Thymus (tissue), 11 donors: ENCODE measurements around the gene ERC1. TPM values are rescaled to one million over a fixed set of nuclear protein-coding genes. Genes with fewer than 3 reads are reported as not detected.
A peak's percentile ranks its signal among the peaks of the same experiment; 100 is the strongest.

Experiments
- DNase-seq, 9 donors: peaks; one replicate each; pipeline ENCODE4 v3.0.0-alpha.2; 2013; ENCODE audit warnings: low spot score in 9 of 9, low read depth in 6 of 9, missing footprints in 1 of 9
- H3K27ac ChIP-seq, 2 donors: one replicate each; pipeline ENCODE4 v1.5.1; 2013; ENCODE audit warnings: control low read depth in 1 of 2, low read depth in 1 of 2, low read length in 1 of 2, mild to moderate bottlenecking in 1 of 2, moderate library complexity in 1 of 2
- H3K27me3 ChIP-seq, 2 donors: one replicate each; pipeline ENCODE4 v1.5.1; 2013; ENCODE audit warnings: low read length in 1 of 2; ENCODE audit not compliant: control insufficient read depth in 2 of 2, insufficient read depth in 1 of 2
- H3K36me3 ChIP-seq, 2 donors: one replicate each; pipeline ENCODE4 v1.5.1; 2013; ENCODE audit warnings: low read length in 1 of 2, mild to moderate bottlenecking in 1 of 2, moderate library complexity in 1 of 2; ENCODE audit not compliant: control insufficient read depth in 2 of 2, insufficient read depth in 2 of 2
- H3K4me1 ChIP-seq, 2 donors: one replicate each; pipeline ENCODE4 v1.5.1; 2013; ENCODE audit warnings: low read length in 2 of 2; ENCODE audit not compliant: control insufficient read depth in 2 of 2, insufficient read depth in 2 of 2
- H3K4me3 ChIP-seq, 2 donors: one replicate each; pipeline ENCODE4 v1.5.1; 2013; ENCODE audit warnings: low read length in 2 of 2, control low read depth in 1 of 2, mild to moderate bottlenecking in 1 of 2
- H3K9me3 ChIP-seq, 2 donors: one replicate each; pipeline ENCODE4 v1.5.1; 2013; ENCODE audit warnings: low read length in 1 of 2, mild to moderate bottlenecking in 1 of 2; ENCODE audit not compliant: control insufficient read depth in 2 of 2, insufficient read depth in 1 of 2
- WGBS: extraction: QIAGEN DNeasy Blood & Tissue Kit; methylation state at CpG from one replicate; pipeline ENCODE4 v1.1.7; 2013; 5-methylcytosine and 5-hydroxymethylcytosine counted together
- polyA plus RNA-seq: library from polyadenylated mRNA; stranded (reverse); fragments of 200-250 nt; gene quantifications from one replicate; pipeline ENCODE4 v1.2.3, GENCODE V29; 2013
- total RNA-seq: library from RNA; stranded (reverse); fragments of 120-200 nt; gene quantifications from one replicate; pipeline ENCODE4 v1.2.4, GENCODE V29; 2013
- donor health status: healthy.

ERC1 gene
- total and polyA plus RNA-seq, 2 donors = 4.2 to 13.8 TPM

DNA sequence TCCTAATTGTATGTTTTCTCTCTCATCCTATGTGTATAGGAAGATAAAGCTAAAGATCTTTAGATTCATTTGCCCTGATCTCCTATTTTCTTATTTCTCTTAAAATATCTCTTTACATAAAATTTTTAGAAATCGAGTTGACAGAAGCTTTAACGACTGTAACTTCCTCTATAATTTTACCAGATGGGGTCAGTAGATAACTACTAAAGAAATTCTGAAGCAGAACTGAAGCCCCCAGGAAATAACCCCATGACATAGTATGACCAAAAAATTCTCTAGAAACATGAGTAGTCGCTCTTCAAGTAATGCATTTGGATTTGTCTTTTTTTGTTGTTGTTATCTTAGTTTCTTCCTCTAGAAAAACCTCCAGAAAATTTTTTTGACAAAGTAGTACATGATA, 288.0 kb downstream of the ERC1 start:
- 24% methylated on average over 3 of the region's 3 CpGs for WGBS
- no peak overlapping the region for H3K27ac ChIP-seq
- no peak overlapping the region for H3K4me3 ChIP-seq
- peaks cover 3 to 4% of the 10 kb centered on the region in 2 donors for H3K4me1 ChIP-seq
- H3K9me3 ChIP-seq = no peaks in the 10 kb centered on the region
- H3K36me3 ChIP-seq = no peaks in the 10 kb centered on the region
- no peaks in the 10 kb centered on the region for H3K27me3 ChIP-seq
- DNase-seq = peak in 1 of 9 donors; percentile 27

DNA sequence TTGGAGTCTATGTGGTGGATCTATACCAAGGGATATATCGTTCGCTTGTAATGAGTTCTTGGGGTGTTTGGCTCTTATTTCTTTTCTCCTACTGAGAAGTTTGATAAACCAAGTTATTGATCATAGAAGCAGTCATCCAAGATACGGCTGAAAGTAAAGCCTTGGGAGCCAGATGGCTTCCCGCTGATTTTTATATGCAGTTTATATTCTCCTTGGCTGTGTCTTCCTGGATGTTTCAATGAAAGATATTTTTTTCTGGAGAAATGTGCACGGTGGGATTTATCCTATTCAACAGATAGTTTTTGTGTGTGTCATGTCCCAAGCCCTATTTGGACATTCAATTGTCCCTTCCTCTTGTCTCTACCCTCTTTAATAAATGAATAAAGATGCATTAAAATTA, 289.0 kb downstream of the ERC1 start:
- Histone ChIP-seq H3K27ac (no peak overlapping the region), H3K4me1 (peaks cover 3 to 4% of the 10 kb centered on the region in 2 donors), H3K27me3 (no peaks in the 10 kb centered on the region), H3K9me3 (no peaks in the 10 kb centered on the region), H3K36me3 (no peaks in the 10 kb centered on the region), H3K4me3 (no peak overlapping the region)
- no peak for DNase-seq
- WGBS = 98% methylated on average over 5 of the region's 5 CpGs

DNA sequence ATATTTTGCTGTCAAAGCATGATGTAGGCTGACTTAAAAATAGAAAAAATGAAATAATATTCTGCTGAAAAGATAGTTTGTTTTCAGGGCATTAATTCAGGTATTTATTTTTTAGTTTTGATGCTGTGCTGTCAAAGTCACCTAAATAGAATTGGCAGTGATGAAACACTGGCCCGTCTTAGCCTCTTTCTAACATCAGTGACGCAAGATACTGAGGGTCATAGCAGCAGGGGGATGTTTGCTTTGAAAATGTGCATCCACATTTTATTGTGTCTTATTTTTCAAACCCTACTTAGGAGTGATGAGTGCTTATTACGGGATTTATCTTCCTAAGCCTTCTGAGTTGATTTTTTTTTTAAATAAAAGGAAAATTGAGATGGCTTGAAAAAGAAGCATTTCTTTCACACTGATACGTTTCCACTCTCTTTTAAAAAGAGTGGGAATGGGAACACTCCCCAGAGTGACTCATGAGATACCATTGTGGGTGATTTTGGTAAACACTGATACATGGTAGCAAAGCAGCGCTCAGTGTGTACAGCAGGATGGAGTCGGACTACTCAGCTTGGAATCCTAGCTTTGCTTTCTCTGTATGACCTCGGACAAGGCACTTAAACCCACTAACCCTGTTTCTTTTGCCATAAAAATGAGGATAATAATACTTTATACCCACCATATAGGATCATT, 290.8 kb downstream of the ERC1 start:
- no peaks in the 10 kb centered on the region for H3K9me3 ChIP-seq
- no peaks in the 10 kb centered on the region for H3K36me3 ChIP-seq
- H3K4me1 ChIP-seq = peaks cover 3 to 4% of the 10 kb centered on the region in 2 donors
- H3K4me3 ChIP-seq = no peak overlapping the region
- no peak for DNase-seq
- no peaks in the 10 kb centered on the region for H3K27me3 ChIP-seq
- 98% methylated on average over 7 of the region's 7 CpGs for WGBS
- no peak overlapping the region for H3K27ac ChIP-seq

DNA sequence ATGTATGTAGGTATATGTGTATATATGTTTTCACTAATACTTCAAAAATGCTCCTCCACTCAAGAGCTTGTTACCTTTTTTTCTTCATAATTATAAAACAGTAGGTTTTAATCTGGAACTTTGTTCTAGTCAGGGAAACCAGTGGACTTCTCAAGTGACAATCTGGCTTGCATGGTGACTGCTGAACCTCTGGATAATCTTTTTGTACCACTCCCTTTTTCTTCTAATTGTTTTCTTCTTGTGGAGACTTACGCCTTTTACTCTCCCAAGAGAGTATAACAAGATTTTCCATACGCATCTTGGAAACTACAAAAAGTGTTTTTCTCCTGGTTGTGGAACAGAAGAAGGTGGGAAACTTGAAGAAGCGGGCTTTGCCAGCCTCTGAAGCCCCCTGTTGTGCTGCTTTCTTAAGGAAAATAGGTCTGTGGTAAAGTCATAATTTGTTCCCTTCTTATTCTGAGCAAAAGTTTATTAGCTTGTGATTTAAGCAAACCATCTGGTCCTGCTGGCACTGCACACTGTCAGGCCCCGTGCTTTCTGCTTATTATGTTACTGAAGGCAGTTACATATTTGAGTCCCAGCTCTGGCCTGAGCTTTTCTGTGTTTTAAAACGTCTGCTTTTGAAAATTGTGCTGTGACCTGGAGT, 291.8 kb downstream of the ERC1 start:
- no peaks in the 10 kb centered on the region for H3K27me3 ChIP-seq
- no peak overlapping the region for H3K4me3 ChIP-seq
- H3K27ac ChIP-seq = no peak overlapping the region
- H3K36me3 ChIP-seq = no peaks in the 10 kb centered on the region
- no peaks in the 10 kb centered on the region for H3K9me3 ChIP-seq
- no peak for DNase-seq
- H3K4me1 ChIP-seq = peaks cover 2% of the 10 kb centered on the region in 2 donors
- 97% methylated on average over 5 of the region's 5 CpGs for WGBS

DNA sequence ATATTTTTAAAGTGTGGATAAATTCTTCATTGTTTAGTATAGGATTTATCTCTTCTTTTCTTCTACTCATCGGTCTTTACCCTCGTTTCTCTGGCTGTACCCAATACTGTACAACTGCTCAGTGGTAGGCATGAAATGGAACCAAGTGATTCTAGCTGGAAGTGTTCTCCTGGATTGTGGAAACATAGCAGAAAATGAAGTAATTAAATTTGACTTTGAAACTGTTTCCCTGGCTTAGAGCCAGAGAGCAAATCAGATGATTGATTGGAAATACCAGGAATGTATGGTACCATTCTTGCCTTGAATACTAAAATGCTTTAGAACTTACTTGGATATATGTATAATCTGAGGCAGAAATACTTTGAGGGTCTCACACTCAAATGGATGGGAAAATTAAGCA, 292.3 kb downstream of the ERC1 start:
- DNase-seq = no peak
- WGBS = 97% methylated on average over 2 of the region's 2 CpGs
- no peaks in the 10 kb centered on the region for H3K27me3 ChIP-seq
- H3K9me3 ChIP-seq = no peaks in the 10 kb centered on the region
- H3K4me1 ChIP-seq = no peaks in the 10 kb centered on the region
- no peak overlapping the region for H3K4me3 ChIP-seq
- H3K36me3 ChIP-seq = no peaks in the 10 kb centered on the region
- H3K27ac ChIP-seq = no peak overlapping the region

- Histone ChIP-seq H3K9me3 (no peaks in the 10 kb centered on the region), H3K36me3 (no peaks in the 10 kb centered on the region), H3K27ac (no peak overlapping the region), H3K4me1 (no peaks in the 10 kb centered on the region), H3K27me3 (no peaks in the 10 kb centered on the region), H3K4me3 (no peak overlapping the region)
- WGBS = 59% methylated on average over 4 of the region's 4 CpGs
- DNase-seq = no peak
These were observed 293.6 kb downstream of the ERC1 start for GRCh38 chr12:1284611-1285010.

- DNase-seq = no peak
- no peak overlapping the region for H3K4me3 ChIP-seq
- H3K9me3 ChIP-seq = no peaks in the 10 kb centered on the region
- no peaks in the 10 kb centered on the region for H3K27me3 ChIP-seq
- peaks cover 0 to 4% of the 10 kb centered on the region in 2 donors for H3K36me3 ChIP-seq
- H3K27ac ChIP-seq = no peak overlapping the region
- WGBS = 97% methylated on average over 3 of the region's 3 CpGs
- H3K4me1 ChIP-seq = no peaks in the 10 kb centered on the region
These were observed 296.5 kb downstream of the ERC1 start for GRCh38 chr12:1287446-1287975.

DNA sequence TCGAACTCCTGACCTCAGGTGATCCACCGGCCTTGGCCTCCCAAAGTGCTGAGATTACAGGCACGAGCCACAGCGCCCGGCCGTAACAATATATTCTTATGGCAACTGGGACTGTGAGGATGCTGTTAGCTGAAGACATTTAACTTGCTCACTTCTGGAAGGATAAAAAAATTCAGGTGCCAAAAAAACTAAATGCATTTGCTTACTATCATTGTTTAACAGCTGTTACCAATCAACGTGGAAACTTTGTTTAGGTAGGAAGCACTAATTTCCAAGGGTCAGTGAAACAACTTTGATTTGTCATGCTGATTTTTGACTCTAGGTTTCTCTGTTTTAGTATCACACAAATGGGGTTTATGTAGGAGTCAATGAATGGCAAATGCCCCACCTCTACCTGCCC, 297.3 kb downstream of the ERC1 start:
- no peak overlapping the region for H3K27ac ChIP-seq
- peaks cover 0 to 4% of the 10 kb centered on the region in 2 donors for H3K36me3 ChIP-seq
- H3K4me3 ChIP-seq = no peak overlapping the region
- DNase-seq = no peak
- H3K4me1 ChIP-seq = no peaks in the 10 kb centered on the region
- H3K27me3 ChIP-seq = no peaks in the 10 kb centered on the region
- WGBS = 98% methylated on average over 7 of the region's 7 CpGs
- no peaks in the 10 kb centered on the region for H3K9me3 ChIP-seq

DNA sequence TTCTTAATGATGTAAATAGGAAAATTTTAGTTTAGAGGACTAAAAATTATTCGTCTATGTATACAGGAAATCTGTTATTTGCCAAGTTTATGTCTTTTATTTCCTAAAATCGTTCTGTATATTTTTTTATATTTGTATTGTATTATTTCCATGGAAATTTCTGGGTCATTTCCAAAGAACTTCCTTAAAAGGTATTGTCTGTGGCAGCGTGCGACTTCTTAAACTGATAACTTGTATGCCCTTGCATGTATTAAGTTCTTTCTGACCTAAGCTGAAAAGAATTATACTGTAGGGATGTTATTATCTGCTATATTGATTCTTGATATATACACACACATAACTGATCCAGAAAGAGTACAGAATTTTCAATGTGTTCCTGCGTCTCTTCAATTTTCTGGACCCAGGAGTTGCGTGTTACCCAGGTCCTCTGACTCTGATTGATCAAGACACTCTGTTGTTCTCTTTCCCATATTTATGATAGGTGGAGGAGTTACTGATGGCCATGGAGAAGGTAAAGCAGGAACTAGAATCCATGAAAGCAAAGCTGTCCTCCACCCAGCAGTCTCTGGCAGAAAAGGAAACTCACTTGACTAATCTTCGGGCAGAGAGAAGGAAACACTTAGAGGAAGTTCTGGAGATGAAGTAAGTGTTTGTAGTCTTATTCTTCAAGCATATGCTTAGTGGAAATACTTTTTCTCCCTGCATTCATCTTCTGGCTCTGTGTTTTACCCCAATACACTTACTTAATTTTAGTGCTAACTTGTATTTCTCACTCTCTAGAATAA, 298.5 kb downstream of the ERC1 start:
- Histone ChIP-seq H3K9me3 (no peaks in the 10 kb centered on the region), H3K27me3 (no peaks in the 10 kb centered on the region), H3K36me3 (peaks cover 0 to 4% of the 10 kb centered on the region in 2 donors), H3K4me1 (no peaks in the 10 kb centered on the region), H3K4me3 (no peak overlapping the region), H3K27ac (no peak overlapping the region)
- WGBS = 79% methylated on average over 7 of the region's 7 CpGs
- DNase-seq = no peak
